ENCODE results near the gene BEX4.

Gene BEX4

GRCh38 chrX:103236296-103236695, 21.4 kb downstream of the BEX4 start:
- no peak for DNase-seq (ENCODE audit: low read depth in 2 of 2)

GRCh38 chrX:103240155-103240554, 25.2 kb downstream of the BEX4 start:
- no peak for DNase-seq (ENCODE audit: low read depth in 2 of 2)

GRCh38 chrX:103248553-103248952, 33.6 kb downstream of the BEX4 start:
- DNase-seq (ENCODE audit: low read depth in 2 of 2) = no peak

GRCh38 chrX:103249805-103250204, 34.9 kb downstream of the BEX4 start:
- DNase-seq (ENCODE audit: low read depth in 2 of 2) = no peak

GRCh38 chrX:103250977-103251376, 36.1 kb downstream of the BEX4 start:
- DNase-seq (ENCODE audit: low read depth in 2 of 2) = no peak

GRCh38 chrX:103253608-103254007, 38.7 kb downstream of the BEX4 start:
- DNase-seq (ENCODE audit: low read depth in 2 of 2) = no peak

- peak; percentile 19 to 34 for DNase-seq (ENCODE audit: low read depth in 2 of 2)
These were observed 39.4 kb downstream of the BEX4 start for GRCh38 chrX:103254171-103254824.

- peak; percentile 39 to 55 for DNase-seq (ENCODE audit: low read depth in 2 of 2)
These were observed 40.1 kb downstream of the BEX4 start, which contains the start of gene TCEAL8 for GRCh38 chrX:103254921-103255493. TSS of gene TCEAL8 (minus strand) at chrX:103255155. CDS start at chrX:103253979, 1,176 bp downstream.

GRCh38 chrX:103256651-103257050, 41.7 kb downstream of the BEX4 start:
- DNase-seq (ENCODE audit: low read depth in 2 of 2) = no peak

- DNase-seq (ENCODE audit: low read depth in 2 of 2) = no peak
These were observed 43.4 kb downstream of the BEX4 start for GRCh38 chrX:103258275-103258674.

Data from stimulated activated CD4-positive, alpha-beta T cell treated with anti-CD3 and anti-CD28 coated beads, Interleukin-4, amount 100 ng/mL, for 48 hours (primary cell).